Vagina (tissue), 2 donors: ENCODE results near the gene ACSL3.

Experiments
- POLR2A ChIP-seq, 2 donors: fragments of 450-650 bp; IDR thresholded peaks; one replicate each; pipeline ENCODE4 v1.6.1; 2017; ENCODE audit warnings: antibody characterized with exemption in 2 of 2, mild to moderate bottlenecking in 2 of 2, moderate library complexity in 2 of 2
- TF ChIP-seq, protein P1 (sequence below), 3 experiments: fragments of 450-650 bp in 2 of 3; fragments of 200-600 bp in 1 of 3; sonication (generic) in 1 of 3; IDR thresholded peaks; one replicate each; pipeline ENCODE4 v1.5.1; 2017 to 2019; ENCODE audit warnings: antibody characterized with exemption in 3 of 3, mild to moderate bottlenecking in 2 of 3, moderate library complexity in 2 of 3

GRCh38 chr2:222893716-222894115 is 32.9 kb downstream of the ACSL3 start:
- TF ChIP-seq, protein P1, sequence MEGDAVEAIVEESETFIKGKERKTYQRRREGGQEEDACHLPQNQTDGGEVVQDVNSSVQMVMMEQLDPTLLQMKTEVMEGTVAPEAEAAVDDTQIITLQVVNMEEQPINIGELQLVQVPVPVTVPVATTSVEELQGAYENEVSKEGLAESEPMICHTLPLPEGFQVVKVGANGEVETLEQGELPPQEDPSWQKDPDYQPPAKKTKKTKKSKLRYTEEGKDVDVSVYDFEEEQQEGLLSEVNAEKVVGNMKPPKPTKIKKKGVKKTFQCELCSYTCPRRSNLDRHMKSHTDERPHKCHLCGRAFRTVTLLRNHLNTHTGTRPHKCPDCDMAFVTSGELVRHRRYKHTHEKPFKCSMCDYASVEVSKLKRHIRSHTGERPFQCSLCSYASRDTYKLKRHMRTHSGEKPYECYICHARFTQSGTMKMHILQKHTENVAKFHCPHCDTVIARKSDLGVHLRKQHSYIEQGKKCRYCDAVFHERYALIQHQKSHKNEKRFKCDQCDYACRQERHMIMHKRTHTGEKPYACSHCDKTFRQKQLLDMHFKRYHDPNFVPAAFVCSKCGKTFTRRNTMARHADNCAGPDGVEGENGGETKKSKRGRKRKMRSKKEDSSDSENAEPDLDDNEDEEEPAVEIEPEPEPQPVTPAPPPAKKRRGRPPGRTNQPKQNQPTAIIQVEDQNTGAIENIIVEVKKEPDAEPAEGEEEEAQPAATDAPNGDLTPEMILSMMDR (IDR thresholded peaks at IDR 0.05): no peak
- TF ChIP-seq POLR2A (IDR thresholded peaks at IDR 0.05): no peak
